NCI-H524 (cell line): ENCODE measurements around the gene SMIM29.
A peak's percentile ranks its signal among the peaks of the same experiment; 100 is the strongest.

Experiments
- DNase-seq, 2 experiments: peaks; one replicate each; lab custom pipeline; 2025; lab: John Stamatoyannopoulos, UW

SMIM29 gene

GRCh38 chr6:34226731-34227586 is 21.8 kb downstream of the SMIM29 start:
- DNase-seq: no peak

GRCh38 chr6:34226066-34226465 is 22.7 kb downstream of the SMIM29 start:
- DNase-seq: no peak

- DNase-seq: no peak
Observed at GRCh38 chr6:34225551-34225950, 23.3 kb downstream of the SMIM29 start.

- peak; percentile 68 to 82 for DNase-seq
Observed at GRCh38 chr6:34223956-34224940, 24.6 kb downstream of the SMIM29 start.

GRCh38 chr6:34223381-34223955 is 25.3 kb downstream of the SMIM29 start:
- no peak for DNase-seq

GRCh38 chr6:34218691-34219090 is 30.1 kb downstream of the SMIM29 start:
- DNase-seq: no peak

GRCh38 chr6:34213772-34214171 is 35.0 kb downstream of the SMIM29 start:
- DNase-seq: no peak

- no peak for DNase-seq
Observed at GRCh38 chr6:34207695-34208443, 40.9 kb downstream of the SMIM29 start.

GRCh38 chr6:34206726-34207125 is 42.1 kb downstream of the SMIM29 start:
- DNase-seq: no peak

GRCh38 chr6:34205916-34206315 is 42.9 kb downstream of the SMIM29 start:
- no peak for DNase-seq

GRCh38 chr6:34205466-34205865 is 43.3 kb downstream of the SMIM29 start:
- DNase-seq: no peak

- DNase-seq: no peak
Observed at GRCh38 chr6:34204693-34205092, 44.1 kb downstream of the SMIM29 start.

- no peak for DNase-seq
Observed at GRCh38 chr6:34202329-34203201, 46.2 kb downstream of the SMIM29 start.

GRCh38 chr6:34201455-34202107 is 47.2 kb downstream of the SMIM29 start:
- no peak for DNase-seq

- no peak for DNase-seq
Observed at GRCh38 chr6:34200340-34200971, 48.4 kb downstream of the SMIM29 start.

GRCh38 chr6:34196833-34197195 is 52.0 kb downstream of the SMIM29 start:
- no peak for DNase-seq
